IPS DF 6.9 (cell line): ENCODE measurements around the gene LGALS9.

ENCODE experiments used
- DNase-seq: peaks from one replicate; pipeline ENCODE4 v3.0.0-alpha.2; 2013; ENCODE audit warnings: low read depth, low spot score
- H3K27ac ChIP-seq: one replicate; pipeline ENCODE4 v1.5.1; 2013; ENCODE audit warnings: low read length, control low read depth
- H3K27me3 ChIP-seq: 2 replicates; pipeline ENCODE4 v1.6.1; 2013; ENCODE audit warnings: mild to moderate bottlenecking, low read length; ENCODE audit not compliant: control insufficient read depth, insufficient read depth
- H3K36me3 ChIP-seq: 2 replicates; pipeline ENCODE4 v1.6.1; 2013; ENCODE audit warnings: low read length; ENCODE audit not compliant: control insufficient read depth, insufficient read depth
- H3K4me1 ChIP-seq: 2 replicates; pipeline ENCODE4 v1.6.1; 2013; ENCODE audit warnings: low read length; ENCODE audit not compliant: control insufficient read depth, insufficient read depth
- H3K4me3 ChIP-seq: 2 replicates; pipeline ENCODE4 v1.5.1; 2013; ENCODE audit warnings: mild to moderate bottlenecking, low read length
- H3K9me3 ChIP-seq: 2 replicates; pipeline ENCODE4 v1.6.1; 2013; ENCODE audit warnings: low read length, inconsistent platforms; ENCODE audit not compliant: control insufficient read depth, insufficient read depth
- WGBS: extraction: QIAGEN DNeasy Blood & Tissue Kit; methylation state at CpG from one replicate; pipeline ENCODE4 v1.1.7; 2013; ENCODE audit warnings: mixed read lengths, missing lambda C conversion rate; ENCODE audit not compliant: insufficient read length, insufficient coverage; 5-methylcytosine and 5-hydroxymethylcytosine counted together

Gene LGALS9

GRCh38 chr17:27595208-27595607 lies 35.8 kb upstream of the LGALS9 start:
- Histone ChIP-seq H3K36me3 (peaks cover 2% of the 10 kb centered on the region; the same call in 1 of the 2 replicates), H3K4me1 (no peaks in the 10 kb centered on the region), H3K4me3 (no peak overlapping the region), H3K9me3 (no peaks in the 10 kb centered on the region), H3K27me3 (no peaks in the 10 kb centered on the region), H3K27ac (no peak overlapping the region)
- DNase-seq = no peak
- no CpG with 5 or more reads among the region's 2 CpGs for WGBS

- Histone ChIP-seq H3K36me3 (peaks cover 2% of the 10 kb centered on the region; the same call in 1 of the 2 replicates), H3K27ac (no peak overlapping the region), H3K9me3 (no peaks in the 10 kb centered on the region), H3K27me3 (no peaks in the 10 kb centered on the region), H3K4me1 (no peaks in the 10 kb centered on the region), H3K4me3 (no peak overlapping the region)
- DNase-seq = no peak
- no CpG with 5 or more reads among the region's 4 CpGs for WGBS
These were observed 34.9 kb upstream of the LGALS9 start for GRCh38 chr17:27596096-27596495.

- Histone ChIP-seq H3K27me3 (no peaks in the 10 kb centered on the region), H3K9me3 (no peaks in the 10 kb centered on the region), H3K4me1 (no peaks in the 10 kb centered on the region), H3K4me3 (no peak overlapping the region), H3K36me3 (peaks cover 2% of the 10 kb centered on the region; the same call in 1 of the 2 replicates), H3K27ac (no peak overlapping the region)
- no CpG with 5 or more reads among the region's 9 CpGs for WGBS
- DNase-seq = no peak
These were observed 34.3 kb upstream of the LGALS9 start for GRCh38 chr17:27596566-27597187.

- Histone ChIP-seq H3K27me3 (no peaks in the 10 kb centered on the region), H3K4me1 (no peaks in the 10 kb centered on the region), H3K4me3 (no peak overlapping the region), H3K36me3 (peaks cover 2% of the 10 kb centered on the region; the same call in 1 of the 2 replicates), H3K9me3 (no peaks in the 10 kb centered on the region), H3K27ac (no peak overlapping the region)
- no peak for DNase-seq
- WGBS = 100% methylated on average over 3 of the region's 10 CpGs
These were observed 33.8 kb upstream of the LGALS9 start for GRCh38 chr17:27597188-27597580.

GRCh38 chr17:27597783-27598320 lies 33.1 kb upstream of the LGALS9 start:
- WGBS = no CpG with 5 or more reads among the region's 5 CpGs
- Histone ChIP-seq H3K9me3 (no peaks in the 10 kb centered on the region), H3K27me3 (no peaks in the 10 kb centered on the region), H3K4me3 (no peak overlapping the region), H3K4me1 (no peaks in the 10 kb centered on the region), H3K36me3 (peaks cover 2% of the 10 kb centered on the region; the same call in 1 of the 2 replicates), H3K27ac (no peak overlapping the region)
- DNase-seq = no peak

GRCh38 chr17:27598337-27599050 lies 32.5 kb upstream of the LGALS9 start:
- peaks cover 2% of the 10 kb centered on the region; the same call in 1 of the 2 replicates for H3K36me3 ChIP-seq
- H3K4me1 ChIP-seq = no peaks in the 10 kb centered on the region
- H3K27ac ChIP-seq = no peak overlapping the region
- no peaks in the 10 kb centered on the region for H3K9me3 ChIP-seq
- WGBS = no CpG with 5 or more reads among the region's 17 CpGs
- no peaks in the 10 kb centered on the region for H3K27me3 ChIP-seq
- DNase-seq = no peak
- no peak overlapping the region for H3K4me3 ChIP-seq

GRCh38 chr17:27600471-27600870 lies 30.5 kb upstream of the LGALS9 start:
- Histone ChIP-seq H3K27me3 (no peaks in the 10 kb centered on the region), H3K4me1 (no peaks in the 10 kb centered on the region), H3K27ac (no peak overlapping the region), H3K4me3 (no peak overlapping the region), H3K9me3 (no peaks in the 10 kb centered on the region), H3K36me3 (peaks cover 7% of the 10 kb centered on the region)
- no CpG with 5 or more reads among the region's 8 CpGs for WGBS
- no peak for DNase-seq

GRCh38 chr17:27601069-27601974 lies 29.7 kb upstream of the LGALS9 start:
- H3K36me3 ChIP-seq = peaks cover 9% of the 10 kb centered on the region
- WGBS = no CpG with 5 or more reads among the region's 11 CpGs

GRCh38 chr17:27601975-27602302 lies 29.0 kb upstream of the LGALS9 start:
- Histone ChIP-seq H3K27ac (no peak overlapping the region), H3K4me3 (no peak overlapping the region), H3K27me3 (no peaks in the 10 kb centered on the region), H3K36me3 (peaks cover 7% of the 10 kb centered on the region), H3K9me3 (no peaks in the 10 kb centered on the region), H3K4me1 (no peaks in the 10 kb centered on the region)
- no CpG with 5 or more reads among the region's 2 CpGs for WGBS
- DNase-seq = no peak

More at GRCh38 chr17:27601069-27601974, 29.7 kb upstream of the LGALS9 start:
- H3K4me1 ChIP-seq = no peaks in the 10 kb centered on the region
- DNase-seq = peak; percentile 63
- no peaks in the 10 kb centered on the region for H3K27me3 ChIP-seq
- no peaks in the 10 kb centered on the region for H3K9me3 ChIP-seq
- no peak overlapping the region for H3K4me3 ChIP-seq
- no peak overlapping the region for H3K27ac ChIP-seq

GRCh38 chr17:27602721-27603420 lies 28.1 kb upstream of the LGALS9 start:
- Histone ChIP-seq H3K27ac (no peak overlapping the region), H3K4me1 (no peaks in the 10 kb centered on the region), H3K4me3 (no peak overlapping the region), H3K36me3 (peaks cover 7% of the 10 kb centered on the region), H3K9me3 (no peaks in the 10 kb centered on the region), H3K27me3 (no peaks in the 10 kb centered on the region)
- DNase-seq = peak; percentile 76
- no CpG with 5 or more reads among the region's 15 CpGs for WGBS
